Mesenchymal stem cell (in vitro differentiated cells and primary cell): ENCODE results near the gene RAD51B.

Source experiments
- DNase-seq: peaks from one replicate; pipeline ENCODE4 v3.0.0-alpha.2; 2013
- H2AFZ ChIP-seq: one replicate; pipeline ENCODE4 v1.6.1; 2013; ENCODE audit warnings: low read depth, mild to moderate bottlenecking, control low read depth, inconsistent platforms, low read length, moderate library complexity
- H2AK5ac ChIP-seq: 2 replicates; pipeline ENCODE4 v1.6.1; 2013; ENCODE audit warnings: low read length, moderate library complexity, mild to moderate bottlenecking, inconsistent platforms; ENCODE audit not compliant: severe bottlenecking
- H2BK120ac ChIP-seq: one replicate; pipeline ENCODE4 v1.6.1; 2013; ENCODE audit warnings: low read depth, mild to moderate bottlenecking, inconsistent platforms, low read length, moderate library complexity
- H2BK12ac ChIP-seq, 2 experiments: one replicate each; pipeline ENCODE4 v1.6.1; 2013; ENCODE audit warnings: inconsistent platforms in 2 of 2, low read length in 2 of 2, mild to moderate bottlenecking in 2 of 2, moderate library complexity in 2 of 2, control low read depth in 1 of 2
- H2BK15ac ChIP-seq: one replicate; pipeline ENCODE4 v1.6.1; 2013; ENCODE audit warnings: mild to moderate bottlenecking, low read depth, inconsistent platforms; ENCODE audit not compliant: poor library complexity, severe bottlenecking
- H2BK5ac ChIP-seq: 2 replicates; pipeline ENCODE4 v1.6.1; 2013; ENCODE audit warnings: low read depth, mild to moderate bottlenecking, low read length, control low read depth, inconsistent platforms; ENCODE audit not compliant: poor library complexity, severe bottlenecking
- H3K14ac ChIP-seq, 2 experiments: one replicate each; pipeline ENCODE4 v1.6.1; 2013; ENCODE audit warnings: inconsistent platforms in 2 of 2, low read length in 2 of 2, control low read depth in 1 of 2, mild to moderate bottlenecking in 1 of 2, moderate library complexity in 1 of 2
- H3K18ac ChIP-seq, 2 experiments: one replicate each; pipeline ENCODE4 v1.6.1; 2013; ENCODE audit warnings: inconsistent platforms in 2 of 2, low read length in 2 of 2, control low read depth in 1 of 2, low read depth in 1 of 2, mild to moderate bottlenecking in 1 of 2
- H3K23ac ChIP-seq, 2 experiments: one replicate each; pipeline ENCODE4 v1.6.1; 2013; ENCODE audit warnings: inconsistent platforms in 2 of 2, low read length in 2 of 2, mild to moderate bottlenecking in 2 of 2, moderate library complexity in 2 of 2, control low read depth in 1 of 2
- H3K27ac ChIP-seq: 2 replicates; pipeline ENCODE4 v1.5.1; 2013; ENCODE audit warnings: mild to moderate bottlenecking, moderate library complexity, low read length, control low read depth, inconsistent platforms; ENCODE audit not compliant: poor library complexity, severe bottlenecking
- H3K27me3 ChIP-seq, 2 experiments: 2 replicates each; pipeline versions ENCODE4 v1.6.1 to v1.7.0; 2013; ENCODE audit warnings: low read length in 2 of 2, mild to moderate bottlenecking in 2 of 2, moderate library complexity in 2 of 2, control low read depth in 1 of 2, inconsistent platforms in 1 of 2; ENCODE audit not compliant: control insufficient read depth in 1 of 2, insufficient read depth in 1 of 2
- H3K36me3 ChIP-seq, 2 experiments: 2 replicates each; pipeline versions ENCODE4 v1.6.1 to v1.7.0; 2013; ENCODE audit warnings: low read length in 2 of 2, control low read depth in 1 of 2, inconsistent platforms in 1 of 2, low read depth in 1 of 2, mild to moderate bottlenecking in 1 of 2; ENCODE audit not compliant: insufficient read depth in 2 of 2, control insufficient read depth in 1 of 2
- H3K4ac ChIP-seq, 2 experiments: one replicate each; pipeline ENCODE4 v1.6.1; 2013; ENCODE audit warnings: inconsistent platforms in 2 of 2, low read length in 2 of 2, mild to moderate bottlenecking in 2 of 2, moderate library complexity in 2 of 2, control low read depth in 1 of 2, low read depth in 1 of 2
- H3K4me1 ChIP-seq: 2 replicates; pipeline ENCODE4 v1.6.1; 2013; ENCODE audit warnings: low read depth, low read length, control low read depth; ENCODE audit not compliant: control insufficient read depth, insufficient read depth
- H3K4me2 ChIP-seq: 2 replicates; pipeline ENCODE4 v1.6.1; 2013; ENCODE audit warnings: low read length, mild to moderate bottlenecking, inconsistent platforms; ENCODE audit not compliant: poor library complexity, severe bottlenecking
- H3K4me3 ChIP-seq, 2 experiments: 2 replicates each; pipeline versions ENCODE4 v1.5.1 to v1.7.0; 2013; ENCODE audit warnings: low read length in 2 of 2, mild to moderate bottlenecking in 2 of 2, control low read depth in 1 of 2, low read depth in 1 of 2; ENCODE audit not compliant: insufficient read depth in 1 of 2
- H3K79me1 ChIP-seq: replicated peaks from 2 replicates; pipeline ENCODE4 v1.6.1; 2013; ENCODE audit warnings: mild to moderate bottlenecking, control low read depth, low read length, inconsistent platforms; ENCODE audit not compliant: poor library complexity, severe bottlenecking
- H3K9ac ChIP-seq: 2 replicates; pipeline ENCODE4 v1.7.0; 2013; ENCODE audit warnings: mild to moderate bottlenecking, low read length, moderate library complexity
- H3K9me3 ChIP-seq: 2 replicates; pipeline ENCODE4 v1.7.0; 2013; ENCODE audit warnings: mild to moderate bottlenecking, low read length; ENCODE audit not compliant: control insufficient read depth
- H4K8ac ChIP-seq: one replicate; pipeline ENCODE4 v1.6.1; 2013; ENCODE audit warnings: inconsistent platforms, mild to moderate bottlenecking, low read length, moderate library complexity
- H4K91ac ChIP-seq: one replicate; pipeline ENCODE4 v1.6.1; 2013; ENCODE audit warnings: mild to moderate bottlenecking, low read length, inconsistent platforms
- WGBS: methylation state at CpG from one replicate; pipeline ENCODE4 v1.1.7; 2013; ENCODE audit warnings: mixed read lengths; 5-methylcytosine and 5-hydroxymethylcytosine counted together

The RAD51B gene

GRCh38 chr14:67851785-67852410 is 32.3 kb downstream of the RAD51B start:
- no peak overlapping the region for H3K14ac ChIP-seq
- H2BK5ac ChIP-seq: no peak overlapping the region
- H3K4me3 ChIP-seq: no peak overlapping the region
- H4K8ac ChIP-seq: no peak overlapping the region
- no peak overlapping the region for H3K23ac ChIP-seq
- DNase-seq: no peak
- no peak overlapping the region for H2BK120ac ChIP-seq
- no peak overlapping the region for H3K18ac ChIP-seq
- H3K9me3 ChIP-seq: no peaks in the 10 kb centered on the region
- no peaks in the 10 kb centered on the region for H3K27me3 ChIP-seq
- no peaks in the 10 kb centered on the region for H3K4me1 ChIP-seq
- no peak overlapping the region for H2BK12ac ChIP-seq
- H2AK5ac ChIP-seq: no peak overlapping the region
- H3K27ac ChIP-seq: no peak overlapping the region
- H3K79me1 ChIP-seq: peaks cover 9% of the 10 kb centered on the region
- no peak overlapping the region for H3K9ac ChIP-seq
- H3K4me2 ChIP-seq: no peak overlapping the region
- H3K36me3 ChIP-seq: no peaks in the 10 kb centered on the region
- H3K4ac ChIP-seq: no peak overlapping the region
- H4K91ac ChIP-seq: no peak overlapping the region
- WGBS: 88% methylated on average over 9 of the region's 9 CpGs
- no peak overlapping the region for H2AFZ ChIP-seq
- no peak overlapping the region for H2BK15ac ChIP-seq

- Histone ChIP-seq H3K4me2 (no peak overlapping the region), H3K4ac (no peak overlapping the region), H3K23ac (no peak overlapping the region), H3K14ac (no peak overlapping the region), H2BK12ac (no peak overlapping the region), H3K4me3 (no peak overlapping the region), H3K27me3 (no peaks in the 10 kb centered on the region), H3K4me1 (no peaks in the 10 kb centered on the region), H3K9ac (no peak overlapping the region), H2AK5ac (no peak overlapping the region), H2AFZ (no peak overlapping the region), H4K8ac (no peak overlapping the region), H3K36me3 (no peaks in the 10 kb centered on the region), H3K18ac (no peak overlapping the region), H3K9me3 (no peaks in the 10 kb centered on the region), H3K27ac (no peak overlapping the region), H3K79me1 (peaks cover 8% of the 10 kb centered on the region), H2BK15ac (no peak overlapping the region), H2BK5ac (no peak overlapping the region), H4K91ac (no peak overlapping the region), H2BK120ac (no peak overlapping the region)
- no peak for DNase-seq
Observed at GRCh38 chr14:67852926-67853604, 33.5 kb downstream of the RAD51B start.

- H3K9ac ChIP-seq: no peak overlapping the region
- H2BK120ac ChIP-seq: no peak overlapping the region
- H3K79me1 ChIP-seq: peaks cover 8% of the 10 kb centered on the region
- 100% methylated on average over 1 of the region's 3 CpGs for WGBS
- no peak overlapping the region for H2BK12ac ChIP-seq
- no peak overlapping the region for H2AK5ac ChIP-seq
- H3K4me2 ChIP-seq: no peak overlapping the region
- no peaks in the 10 kb centered on the region for H3K36me3 ChIP-seq
- H2BK5ac ChIP-seq: no peak overlapping the region
- no peaks in the 10 kb centered on the region for H3K9me3 ChIP-seq
- H3K27ac ChIP-seq: no peak overlapping the region
- H2BK15ac ChIP-seq: no peak overlapping the region
- H3K27me3 ChIP-seq: no peaks in the 10 kb centered on the region
- no peak overlapping the region for H3K4me3 ChIP-seq
- H2AFZ ChIP-seq: no peak overlapping the region
- no peaks in the 10 kb centered on the region for H3K4me1 ChIP-seq
- no peak overlapping the region for H3K4ac ChIP-seq
- no peak overlapping the region for H4K91ac ChIP-seq
- no peak overlapping the region for H3K23ac ChIP-seq
- no peak overlapping the region for H3K14ac ChIP-seq
- H4K8ac ChIP-seq: no peak overlapping the region
- H3K18ac ChIP-seq: no peak overlapping the region
- no peak for DNase-seq
Observed at GRCh38 chr14:67853715-67854114, 34.1 kb downstream of the RAD51B start.

GRCh38 chr14:67856827-67857226 is 37.2 kb downstream of the RAD51B start:
- peak; percentile 3 for DNase-seq
- H3K36me3 ChIP-seq: no peaks in the 10 kb centered on the region
- no peak overlapping the region for H2BK15ac ChIP-seq
- no peaks in the 10 kb centered on the region for H3K27me3 ChIP-seq
- H2AFZ ChIP-seq: no peak overlapping the region
- WGBS: 89% methylated on average over 1 of the region's 2 CpGs
- no peak overlapping the region for H3K4me3 ChIP-seq
- no peak overlapping the region for H2BK120ac ChIP-seq
- H3K4me1 ChIP-seq: no peaks in the 10 kb centered on the region
- H2BK5ac ChIP-seq: no peak overlapping the region
- H3K79me1 ChIP-seq: no peaks in the 10 kb centered on the region
- H4K8ac ChIP-seq: no peak overlapping the region
- no peak overlapping the region for H3K4ac ChIP-seq
- H2BK12ac ChIP-seq: no peak overlapping the region
- H3K14ac ChIP-seq: no peak overlapping the region
- no peak overlapping the region for H2AK5ac ChIP-seq
- H3K9me3 ChIP-seq: no peaks in the 10 kb centered on the region
- no peak overlapping the region for H3K4me2 ChIP-seq
- no peak overlapping the region for H3K23ac ChIP-seq
- no peak overlapping the region for H3K27ac ChIP-seq
- no peak overlapping the region for H3K9ac ChIP-seq
- no peak overlapping the region for H3K18ac ChIP-seq
- H4K91ac ChIP-seq: no peak overlapping the region
